ENCODE measurements around the gene STIM1. TPM values are rescaled to one million over a fixed set of nuclear protein-coding genes. Genes with fewer than 3 reads are reported as not detected.
A peak's percentile ranks its signal among the peaks of the same experiment; 100 is the strongest.
"Not testable (repeated sequence)": the region's sequence is repeated elsewhere in the genome, so short reads cannot be mapped to it uniquely, and the experiment has no call there.

The STIM1 gene
- total RNA-seq, 1 donor from 2014 or later: 60.7 TPM

DNA sequence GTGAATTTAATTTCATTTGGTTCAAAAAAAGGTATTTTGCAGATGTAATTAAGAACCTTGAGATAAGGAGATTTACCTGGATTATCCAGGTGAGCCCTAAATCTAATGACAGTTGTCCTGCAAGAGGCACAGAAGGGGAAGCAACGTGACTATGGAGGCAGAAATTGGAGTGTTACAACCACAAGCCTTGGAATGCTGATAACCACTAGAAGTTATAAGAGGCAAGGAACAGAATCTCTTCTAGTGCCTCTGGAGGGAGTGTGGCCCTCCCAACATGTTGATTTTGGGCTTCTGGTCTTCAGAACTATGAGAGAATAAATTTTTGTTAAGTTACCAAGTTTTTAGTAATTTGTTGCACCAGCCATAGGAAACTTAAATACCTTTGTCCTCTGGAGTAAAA, 271.9 kb downstream of the STIM1 start:
- intact Hi-C loops (cut with DNase I): no loop called here
- ATAC-seq (peak; percentile 52), DNase-seq (no peak)
- Histone ChIP-seq H3K4me3 (no peak overlapping the region), H3K27ac (no peak overlapping the region), H3K27me3 (no peaks in the 10 kb centered on the region), H3K36me3 (peaks cover 75% of the 10 kb centered on the region), H3K4me1 (no peaks in the 10 kb centered on the region), H3K9me3 (no peaks in the 10 kb centered on the region)
- TF ChIP-seq, protein P1, sequence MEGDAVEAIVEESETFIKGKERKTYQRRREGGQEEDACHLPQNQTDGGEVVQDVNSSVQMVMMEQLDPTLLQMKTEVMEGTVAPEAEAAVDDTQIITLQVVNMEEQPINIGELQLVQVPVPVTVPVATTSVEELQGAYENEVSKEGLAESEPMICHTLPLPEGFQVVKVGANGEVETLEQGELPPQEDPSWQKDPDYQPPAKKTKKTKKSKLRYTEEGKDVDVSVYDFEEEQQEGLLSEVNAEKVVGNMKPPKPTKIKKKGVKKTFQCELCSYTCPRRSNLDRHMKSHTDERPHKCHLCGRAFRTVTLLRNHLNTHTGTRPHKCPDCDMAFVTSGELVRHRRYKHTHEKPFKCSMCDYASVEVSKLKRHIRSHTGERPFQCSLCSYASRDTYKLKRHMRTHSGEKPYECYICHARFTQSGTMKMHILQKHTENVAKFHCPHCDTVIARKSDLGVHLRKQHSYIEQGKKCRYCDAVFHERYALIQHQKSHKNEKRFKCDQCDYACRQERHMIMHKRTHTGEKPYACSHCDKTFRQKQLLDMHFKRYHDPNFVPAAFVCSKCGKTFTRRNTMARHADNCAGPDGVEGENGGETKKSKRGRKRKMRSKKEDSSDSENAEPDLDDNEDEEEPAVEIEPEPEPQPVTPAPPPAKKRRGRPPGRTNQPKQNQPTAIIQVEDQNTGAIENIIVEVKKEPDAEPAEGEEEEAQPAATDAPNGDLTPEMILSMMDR (IDR thresholded peaks at IDR 0.05): no peak

DNA sequence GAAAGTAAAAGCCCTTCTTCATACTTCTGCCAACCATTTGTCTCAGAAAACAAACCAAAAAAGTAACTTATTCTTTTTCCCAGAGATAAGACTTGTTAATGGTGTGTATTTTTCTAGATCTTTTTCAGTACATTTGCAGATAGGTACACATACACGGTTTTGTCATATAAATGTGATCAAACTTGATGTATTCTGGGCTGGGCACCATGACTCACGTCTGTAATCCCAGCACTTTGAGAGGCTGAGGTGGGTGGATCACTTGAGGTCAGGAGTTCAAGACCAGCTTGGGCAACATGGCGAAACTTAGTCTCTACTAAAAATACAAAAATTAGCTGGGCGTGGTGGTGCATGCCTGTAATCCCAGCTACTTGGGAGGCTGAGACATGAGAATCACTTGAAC, 274.8 kb downstream of the STIM1 start:
- H3K4me3 ChIP-seq; intact Hi-C loops (cut with DNase I); ATAC-seq; H3K27me3 ChIP-seq; H3K27ac ChIP-seq; H3K4me1 ChIP-seq; H3K9me3 ChIP-seq; DNase-seq: not testable (repeated sequence)
- H3K36me3 ChIP-seq: peaks cover 73% of the 10 kb centered on the region

DNA sequence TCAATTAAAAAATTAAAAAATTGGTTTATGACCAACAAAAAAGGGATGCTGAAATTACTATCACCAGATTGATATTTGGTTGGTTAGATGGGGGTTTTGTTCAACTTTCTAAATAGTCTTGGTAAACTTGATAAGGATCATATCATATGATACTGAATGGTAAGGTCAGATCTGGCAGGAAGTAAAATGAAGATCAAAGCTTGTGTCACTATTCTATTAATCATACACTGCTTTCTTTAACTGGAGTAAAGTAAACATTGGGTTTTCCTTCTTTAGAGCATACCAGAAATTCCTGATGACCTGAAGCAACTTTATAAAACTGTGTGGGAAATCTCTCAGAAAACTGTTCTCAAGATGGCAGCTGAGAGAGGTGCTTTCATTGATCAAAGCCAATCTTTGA, 279.3 kb downstream of the STIM1 start:
- Histone ChIP-seq H3K36me3 (peaks cover 58% of the 10 kb centered on the region), H3K9me3 (no peaks in the 10 kb centered on the region), H3K27me3 (no peaks in the 10 kb centered on the region), H3K27ac (no peak overlapping the region), H3K4me1 (peaks cover 5% of the 10 kb centered on the region), H3K4me3 (no peak overlapping the region)
- intact Hi-C loops (cut with DNase I): no loop called here
- DNase-seq (no peak), ATAC-seq (no peak)
- TF ChIP-seq, protein P1 (IDR thresholded peaks at IDR 0.05): no peak

DNA sequence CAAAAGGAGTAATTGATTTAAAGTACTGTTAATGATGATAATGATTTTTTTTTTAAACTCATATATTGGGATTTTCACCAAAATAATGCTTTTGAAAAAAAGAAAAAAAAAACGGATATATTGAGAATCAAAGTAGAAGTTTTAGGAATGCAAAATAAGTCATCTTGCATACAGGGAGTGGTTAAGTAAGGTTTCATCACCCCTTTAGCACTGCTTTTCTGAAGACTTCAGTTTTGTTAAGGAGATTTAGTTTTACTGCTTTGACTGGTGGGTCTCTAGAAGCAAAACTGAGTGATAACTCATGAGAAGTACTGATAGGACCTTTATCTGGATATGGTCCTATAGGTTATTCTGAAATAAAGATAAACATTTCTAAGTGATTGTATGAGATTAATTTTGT, 283.0 kb downstream of the STIM1 start:
- H3K36me3 ChIP-seq: peaks cover 43% of the 10 kb centered on the region
- H3K9me3 ChIP-seq: no peaks in the 10 kb centered on the region
- H3K27ac ChIP-seq: no peak overlapping the region
- ATAC-seq (no peak), DNase-seq (no peak)
- peaks cover 5% of the 10 kb centered on the region for H3K4me1 ChIP-seq
- TF ChIP-seq, protein P1 (IDR thresholded peaks at IDR 0.05): no peak
- H3K4me3 ChIP-seq: no peak overlapping the region
- intact Hi-C loops (cut with DNase I): no loop called here
- H3K27me3 ChIP-seq: no peaks in the 10 kb centered on the region

DNA sequence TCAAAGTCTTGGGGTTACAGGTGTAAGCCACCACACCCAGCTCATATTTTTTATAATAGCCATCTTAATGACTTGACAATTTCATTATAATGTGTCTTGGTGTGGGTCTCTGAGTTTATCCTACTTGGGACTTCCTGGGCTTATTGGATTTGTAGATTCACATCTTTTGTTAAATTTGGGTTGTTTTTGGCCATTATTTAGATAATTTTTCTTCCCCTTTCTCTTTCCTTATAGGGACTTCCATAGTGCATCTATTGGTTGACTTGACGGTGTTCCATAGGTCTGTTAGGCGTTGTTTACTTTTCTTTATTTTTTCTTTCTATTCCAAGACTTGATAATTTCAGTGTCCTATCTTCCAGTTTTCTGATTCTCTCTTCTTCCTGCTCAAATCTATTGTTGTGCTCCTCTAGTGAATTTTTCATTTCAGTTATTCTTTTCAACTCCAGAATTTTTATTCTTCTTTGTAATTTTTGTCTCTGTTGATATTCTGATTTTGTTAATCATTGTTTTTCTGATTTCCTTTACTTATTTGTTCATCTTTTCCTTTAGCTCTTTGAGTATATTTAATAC, 284.7 kb downstream of the STIM1 start:
- H3K27me3 ChIP-seq: no peaks in the 10 kb centered on the region
- H3K4me1 ChIP-seq: no peaks in the 10 kb centered on the region
- DNase-seq (no peak), ATAC-seq (no peak)
- peaks cover 29% of the 10 kb centered on the region for H3K36me3 ChIP-seq
- intact Hi-C loops (cut with DNase I): no loop called here
- H3K9me3 ChIP-seq: no peaks in the 10 kb centered on the region
- TF ChIP-seq, protein P1 (IDR thresholded peaks at IDR 0.05): no peak
- no peak overlapping the region for H3K27ac ChIP-seq
- H3K4me3 ChIP-seq: no peak overlapping the region

Other genes starting within 250 kb of the STIM1 start
- 1.2 TPM for gene ART5, start 213.7 kb upstream of the STIM1 start, total RNA-seq
- 0.29 TPM for gene ART1, start 210.5 kb upstream of the STIM1 start, total RNA-seq
- 1.2 TPM for gene CHRNA10, start 184.3 kb upstream of the STIM1 start, total RNA-seq
- 80.5 TPM for gene NUP98, start 58.1 kb upstream of the STIM1 start, total RNA-seq
- gene PGAP2, start 47.1 kb upstream of the STIM1 start, total RNA-seq: 25.0 TPM
- 65.6 TPM for gene RHOG, start 14.7 kb upstream of the STIM1 start, total RNA-seq
- gene RRM1, start 239.1 kb downstream of the STIM1 start, total RNA-seq: 28.0 TPM